ENCODE data around the gene COBL.

DNA sequence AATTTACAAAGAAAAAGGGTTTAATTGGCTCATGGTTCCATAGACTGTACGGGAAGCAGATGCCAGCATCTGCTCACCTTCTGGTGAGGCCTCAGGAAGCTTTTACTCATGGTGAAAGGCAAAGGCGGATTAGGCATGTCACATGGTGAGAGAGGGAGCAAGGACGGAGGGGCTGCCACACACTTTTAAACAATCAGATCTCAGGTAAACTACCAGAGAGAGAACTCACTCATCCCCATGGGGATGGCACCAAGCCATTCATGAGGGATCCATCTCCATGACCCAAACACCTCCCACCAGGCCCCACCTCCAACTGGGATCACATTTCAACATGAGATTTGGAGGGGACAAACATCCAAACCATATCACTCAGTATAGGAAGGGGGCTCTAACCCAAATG lies 183.9 kb downstream of the COBL start:
- TF ChIP-seq, protein P1, sequence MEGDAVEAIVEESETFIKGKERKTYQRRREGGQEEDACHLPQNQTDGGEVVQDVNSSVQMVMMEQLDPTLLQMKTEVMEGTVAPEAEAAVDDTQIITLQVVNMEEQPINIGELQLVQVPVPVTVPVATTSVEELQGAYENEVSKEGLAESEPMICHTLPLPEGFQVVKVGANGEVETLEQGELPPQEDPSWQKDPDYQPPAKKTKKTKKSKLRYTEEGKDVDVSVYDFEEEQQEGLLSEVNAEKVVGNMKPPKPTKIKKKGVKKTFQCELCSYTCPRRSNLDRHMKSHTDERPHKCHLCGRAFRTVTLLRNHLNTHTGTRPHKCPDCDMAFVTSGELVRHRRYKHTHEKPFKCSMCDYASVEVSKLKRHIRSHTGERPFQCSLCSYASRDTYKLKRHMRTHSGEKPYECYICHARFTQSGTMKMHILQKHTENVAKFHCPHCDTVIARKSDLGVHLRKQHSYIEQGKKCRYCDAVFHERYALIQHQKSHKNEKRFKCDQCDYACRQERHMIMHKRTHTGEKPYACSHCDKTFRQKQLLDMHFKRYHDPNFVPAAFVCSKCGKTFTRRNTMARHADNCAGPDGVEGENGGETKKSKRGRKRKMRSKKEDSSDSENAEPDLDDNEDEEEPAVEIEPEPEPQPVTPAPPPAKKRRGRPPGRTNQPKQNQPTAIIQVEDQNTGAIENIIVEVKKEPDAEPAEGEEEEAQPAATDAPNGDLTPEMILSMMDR (IDR thresholded peaks at IDR 0.05) = no peak
- TF ChIP-seq POLR2A (IDR thresholded peaks at IDR 0.05) (no peak), POLR2AphosphoS5 (IDR thresholded peaks at IDR 0.05) (no peak)

Data from prostate gland (tissue), 2 donors.